MCF 10A (cell line): Measurements from ENCODE around the gene GRIK2. TPM values are rescaled to one million over a fixed set of nuclear protein-coding genes. Genes with fewer than 3 reads are reported as not detected.
A peak's percentile ranks its signal among the peaks of the same experiment; 100 is the strongest.

ENCODE experiments used
- BruUV-seq: library from RNA; stranded (reverse); fragments of 400-500 nt; replicated peaks from 2 replicates; lab custom pipeline; 2021; lab: Mats Ljungman, UMichigan
- CTCF ChIA-PET: fragments of 300-600 bp; sonication (Branson Sonifier 250); formaldehyde crosslinking; extraction: SDS; loops from one replicate; lab custom pipeline; 2021; ENCODE audit warnings: antibody characterized with exemption, inconsistent platforms; lab: Yijun Ruan, JAX
- POLR2A ChIA-PET: fragments of 300-600, 350-650 bp; sonication (Branson Sonifier 250); formaldehyde crosslinking; extraction: SDS; loops from one replicate; lab custom pipeline; 2020; ENCODE audit warnings: antibody characterized with exemption, inconsistent platforms; lab: Yijun Ruan, JAX
- DNase-seq: peaks from one replicate; pipeline ENCODE4 v3.0.0-alpha.2; 2018; ENCODE audit not compliant: unreplicated experiment
- H3K27ac Mint-ChIP-seq: one replicate; pipeline ENCODE4 v1.8.0; 2022; ENCODE audit warnings: mild to moderate bottlenecking, low read depth, mixed read lengths; ENCODE audit not compliant: unreplicated experiment
- H3K27me3 Mint-ChIP-seq: one replicate; pipeline ENCODE4 v1.8.0; 2022; ENCODE audit warnings: mixed read lengths; ENCODE audit not compliant: insufficient read depth, unreplicated experiment
- H3K36me3 Mint-ChIP-seq: one replicate; pipeline ENCODE4 v1.8.0; 2022; ENCODE audit warnings: mild to moderate bottlenecking, moderate library complexity, mixed read lengths; ENCODE audit not compliant: insufficient read depth, unreplicated experiment
- H3K4me1 Mint-ChIP-seq: one replicate; pipeline ENCODE4 v1.8.0; 2022; ENCODE audit warnings: mixed read lengths; ENCODE audit not compliant: insufficient read depth, unreplicated experiment
- H3K4me3 Mint-ChIP-seq: one replicate; pipeline ENCODE4 v1.8.0; 2022; ENCODE audit warnings: mild to moderate bottlenecking, moderate library complexity, mixed read lengths; ENCODE audit not compliant: unreplicated experiment
- H3K9me3 Mint-ChIP-seq: one replicate; pipeline ENCODE4 v1.8.0; 2022; ENCODE audit warnings: mixed read lengths; ENCODE audit not compliant: unreplicated experiment
- CTCF ChIP-seq: fragments of 200-600 bp; IDR thresholded peaks from one replicate; pipeline ENCODE4 v1.8.0; 2022; ENCODE audit warnings: antibody characterized with exemption, mild to moderate bottlenecking; ENCODE audit not compliant: unreplicated experiment
- intact Hi-C: fragments of 100-400 bp; cut with micrococcal nuclease; formaldehyde crosslinking; loops from 2 replicates; pipeline ENCODE4 v1.14.1; 2022
- total RNA-seq: library from RNA; stranded (reverse); gene quantifications from 2 replicates; pipeline ENCODE4 v1.2.3, GENCODE V29; 2022

The GRIK2 gene
- total RNA-seq, 1 experiment from 2014 or later, result 0.89 TPM

- peaks cover 13% of the 10 kb centered on the region for H3K4me1 Mint-ChIP-seq
- H3K9me3 Mint-ChIP-seq, result no peaks in the 10 kb centered on the region
- ChIA-PET POLR2A (interaction anchor here (0.6 to 0.7 kb wide), 2 partner anchors 147 to 323 kb away, joined by 3 read pairs; no protein-coding TSS in a partner anchor), CTCF (interaction anchor here (0.6 to 1.8 kb wide), 5 partner anchors 55 to 1980 kb away, joined by 3 to 5 read pairs (median 4); no protein-coding TSS in a partner anchor)
- H3K36me3 Mint-ChIP-seq, result no peaks in the 10 kb centered on the region
- H3K4me3 Mint-ChIP-seq, result peak overlapping the region; percentile 82
- intact Hi-C loops, result loop anchor here (10.0 kb wide), 3 partner anchors 372 to 1882 kb away; partner anchors contain the start of gene ASCC3
- BruUV-seq, result no TSS peak
- DNase-seq, result no peak
- no peak for TF ChIP-seq CTCF
- no peak overlapping the region for H3K27ac Mint-ChIP-seq
- no peaks in the 10 kb centered on the region for H3K27me3 Mint-ChIP-seq
Measured at GRCh38 chr6:101392586-101393230, 800 bp upstream of the GRIK2 start.

GRCh38 chr6:101393829-101394251 is 332 bp downstream of the GRIK2 start:
- peak; percentile 30 for DNase-seq
- CTCF ChIA-PET, result interaction anchor here (0.6 to 1.8 kb wide), 10 partner anchors 10 to 1979 kb away, joined by 3 to 5 read pairs (median 4); no protein-coding TSS in a partner anchor
- peak overlapping the region; percentile 82 for H3K4me3 Mint-ChIP-seq
- H3K4me1 Mint-ChIP-seq, result peaks cover 13% of the 10 kb centered on the region
- TSS peak; percentile 36 for BruUV-seq
- no peak overlapping the region for H3K27ac Mint-ChIP-seq
- H3K36me3 Mint-ChIP-seq, result peaks cover 4% of the 10 kb centered on the region
- POLR2A ChIA-PET, result interaction anchor here (0.5 to 0.6 kb wide), 2 partner anchors 206 to 418 kb away, joined by 3 to 4 read pairs; no protein-coding TSS in a partner anchor
- H3K27me3 Mint-ChIP-seq, result no peaks in the 10 kb centered on the region
- no peaks in the 10 kb centered on the region for H3K9me3 Mint-ChIP-seq
- intact Hi-C loops, result loop anchor here (1.0 to 10.0 kb wide), 4 partner anchors 280 to 1881 kb away; partner anchors contain the start of gene ASCC3
- no peak for TF ChIP-seq CTCF

GRCh38 chr6:101394936-101395335 is 1.4 kb downstream of the GRIK2 start:
- no peak for DNase-seq
- no peak overlapping the region for H3K27ac Mint-ChIP-seq
- TF ChIP-seq CTCF, result no peak
- no peaks in the 10 kb centered on the region for H3K27me3 Mint-ChIP-seq
- H3K36me3 Mint-ChIP-seq, result peaks cover 7% of the 10 kb centered on the region
- no peak overlapping the region for H3K4me3 Mint-ChIP-seq
- peaks cover 13% of the 10 kb centered on the region for H3K4me1 Mint-ChIP-seq
- intact Hi-C loops, result loop anchor here (1.0 to 10.0 kb wide), 5 partner anchors 252 to 1880 kb away; partner anchors contain the start of gene ASCC3
- POLR2A ChIA-PET, result no interaction called here
- H3K9me3 Mint-ChIP-seq, result no peaks in the 10 kb centered on the region
- BruUV-seq, result no TSS peak
- CTCF ChIA-PET, result interaction anchor here (0.6 to 1.0 kb wide), 7 partner anchors 28 to 1726 kb away, joined by 3 to 6 read pairs (median 3); no protein-coding TSS in a partner anchor

GRCh38 chr6:101395345-101395744 is 1.8 kb downstream of the GRIK2 start:
- Mint-ChIP-seq H3K9me3 (no peaks in the 10 kb centered on the region), H3K4me3 (no peak overlapping the region), H3K4me1 (peaks cover 13% of the 10 kb centered on the region), H3K27me3 (no peaks in the 10 kb centered on the region), H3K27ac (no peak overlapping the region), H3K36me3 (peaks cover 7% of the 10 kb centered on the region)
- no TSS peak for BruUV-seq
- peak; percentile 34 for DNase-seq
- peak; percentile 40 for TF ChIP-seq CTCF
- ChIA-PET CTCF (interaction anchor here (0.6 to 1.0 kb wide), 8 partner anchors 129 to 1726 kb away, joined by 3 to 6 read pairs (median 3); no protein-coding TSS in a partner anchor), POLR2A (no interaction called here)
- intact Hi-C loops, result loop anchor here (5.0 to 10.0 kb wide), 4 partner anchors 252 to 1879 kb away; partner anchors contain the start of gene ASCC3
